T47D (cell line): Measurements from ENCODE around the gene IFI16.

Experiments
- DNase-seq, 2 experiments: peaks; one replicate each; pipeline versions ENCODE4 v3.0.0 to v3.0.0-alpha.2; 2011 to 2012; ENCODE audit warnings: low read depth in 1 of 2, low spot score in 1 of 2
- JUND ChIP-seq: IDR thresholded peaks from 2 replicates; pipeline ENCODE4 v1.6.1; 2012; ENCODE audit warnings: low read depth
- in situ Hi-C: cut with HindIII; loops from 2 replicates; pipeline ENCODE4 v1.10.0; 2016; ENCODE audit warnings: low sequenced_read_pairs, low pct_unique_long_range_greater_than_20kb

The IFI16 gene

GRCh38 chr1:159051436-159051835, 41.7 kb downstream of the IFI16 start:
- TF ChIP-seq JUND, result no peak
- no peak for DNase-seq
- in situ Hi-C loops, result no loop called here

GRCh38 chr1:159054427-159054826, 44.7 kb downstream of the IFI16 start:
- in situ Hi-C loops, result no loop called here
- DNase-seq, result no peak
- no peak for TF ChIP-seq JUND

- DNase-seq, result no peak
- in situ Hi-C loops, result no loop called here
- TF ChIP-seq JUND, result no peak
These were observed 45.5 kb downstream of the IFI16 start for GRCh38 chr1:159055181-159055641.

DNA sequence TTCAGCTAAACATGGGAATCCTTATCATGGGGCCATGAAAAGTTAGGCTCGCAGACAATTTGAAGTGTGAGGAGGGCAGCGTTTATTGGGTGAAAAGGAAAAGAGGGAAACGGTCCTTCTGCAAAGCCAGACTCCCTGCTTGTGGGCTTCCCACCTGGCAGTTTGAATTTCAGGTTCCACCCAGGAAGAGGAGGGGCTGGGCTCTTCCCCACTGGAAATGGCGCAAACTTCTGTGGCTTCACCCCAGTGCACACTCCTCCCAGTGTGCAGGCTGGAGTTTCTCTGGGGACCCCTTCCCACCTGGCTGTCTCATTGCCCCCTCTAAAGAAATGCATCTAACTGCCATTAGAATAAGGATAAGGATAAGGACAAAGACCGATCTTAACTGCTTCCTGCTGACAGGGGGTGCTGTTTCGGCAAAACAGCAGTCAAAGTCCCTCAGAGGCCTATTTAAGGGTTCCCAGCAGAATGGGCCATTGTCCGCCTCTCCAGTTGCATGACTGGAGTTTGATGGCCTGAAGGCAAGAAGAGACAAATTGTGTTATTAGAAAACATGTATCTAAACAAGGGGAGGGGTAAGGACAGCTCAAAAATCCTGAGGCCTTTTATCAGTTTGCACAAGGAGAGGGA, 46.5 kb downstream of the IFI16 start:
- DNase-seq, result no peak
- TF ChIP-seq JUND, result no peak
- in situ Hi-C loops, result no loop called here

GRCh38 chr1:159058751-159059150, 49.0 kb downstream of the IFI16 start:
- DNase-seq, result no peak
- in situ Hi-C loops, result no loop called here
- TF ChIP-seq JUND, result no peak

GRCh38 chr1:159065106-159065505, 55.4 kb downstream of the IFI16 start:
- DNase-seq, result no peak
- in situ Hi-C loops, result no loop called here
- TF ChIP-seq JUND, result no peak

DNA sequence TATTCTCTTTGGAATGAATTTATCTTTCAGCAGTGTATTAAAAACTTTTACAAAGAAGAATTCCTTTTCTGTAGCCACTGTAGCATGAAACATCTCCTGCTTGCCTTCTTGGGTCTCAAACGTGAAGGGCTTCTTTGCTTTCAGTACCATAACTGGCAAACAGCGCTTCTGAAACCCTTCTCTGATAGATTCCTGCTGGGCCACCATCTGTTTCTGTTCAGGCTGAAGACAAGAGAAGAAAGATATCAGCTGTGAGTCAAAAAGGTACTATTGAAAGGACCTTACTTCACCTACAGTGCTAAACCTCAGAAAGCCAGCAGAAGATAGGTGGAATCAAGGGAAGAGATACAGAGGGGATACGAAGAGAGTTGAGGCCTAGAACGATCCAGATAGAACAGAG, 56.4 kb downstream of the IFI16 start:
- TF ChIP-seq JUND, result no peak
- no peak for DNase-seq
- in situ Hi-C loops, result no loop called here

DNA sequence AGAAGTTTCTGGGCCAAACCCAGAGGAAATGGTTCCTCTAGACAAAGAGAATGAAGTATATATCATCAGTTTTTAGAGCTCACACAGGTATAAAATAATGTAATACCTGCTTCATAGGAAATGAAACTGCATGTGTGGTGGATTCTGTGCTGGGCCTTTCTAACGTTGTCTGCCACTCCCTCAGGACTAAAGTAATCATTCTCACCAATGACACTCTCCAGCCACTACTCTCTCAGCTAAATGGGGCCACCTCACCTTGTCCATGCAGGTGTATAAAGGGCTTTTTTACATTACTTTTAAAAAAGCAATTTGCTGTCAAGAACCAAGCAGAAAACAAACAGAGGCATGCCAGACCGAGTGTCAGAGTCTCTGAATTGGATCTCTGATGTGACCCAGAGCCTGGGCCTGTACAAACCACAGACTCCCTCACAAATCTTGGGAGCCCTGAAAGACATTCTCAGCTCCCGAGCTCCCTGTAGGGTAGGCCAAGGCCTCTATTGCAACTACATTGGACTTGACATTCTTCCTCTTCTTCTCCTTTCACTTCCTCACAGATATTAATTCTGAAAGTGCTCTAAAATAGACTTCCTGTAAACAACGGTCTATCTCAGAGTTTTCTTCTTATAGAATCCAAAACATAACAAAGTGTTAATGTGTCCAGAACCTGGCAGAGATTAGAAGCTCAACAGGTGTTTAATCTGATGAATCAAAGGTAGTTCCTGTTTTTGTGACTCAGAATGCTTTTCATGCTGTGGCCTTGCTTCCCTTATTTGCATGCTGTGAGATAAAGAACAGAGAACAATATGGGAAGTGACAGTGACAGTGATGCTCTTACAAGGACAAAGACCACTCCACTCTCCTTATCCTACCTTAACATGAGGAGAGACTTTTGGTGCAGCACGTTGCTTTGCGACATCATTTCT, 58.3 kb downstream of the IFI16 start:
- no peak for DNase-seq
- in situ Hi-C loops, result no loop called here
- TF ChIP-seq JUND, result no peak

DNA sequence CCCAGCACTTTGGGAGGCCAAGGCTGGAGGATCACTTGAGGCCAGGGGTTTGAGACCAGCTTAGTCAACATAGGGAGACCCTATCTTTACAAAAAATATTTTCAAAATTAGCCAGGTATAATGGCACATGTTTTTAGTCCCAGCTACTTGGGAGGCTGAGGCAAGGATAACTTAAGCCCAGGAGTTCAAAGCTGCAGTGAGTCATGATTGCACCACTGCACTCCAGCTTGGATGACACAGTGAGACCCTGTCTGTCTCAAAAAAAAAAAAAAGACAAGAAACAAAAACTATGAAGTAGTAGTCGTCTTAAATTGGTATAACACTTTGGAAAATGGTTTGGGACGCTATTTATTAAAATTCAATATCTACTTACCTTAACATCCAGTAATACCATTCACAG, 59.2 kb downstream of the IFI16 start:
- in situ Hi-C loops, result no loop called here
- no peak for TF ChIP-seq JUND
- no peak for DNase-seq

DNA sequence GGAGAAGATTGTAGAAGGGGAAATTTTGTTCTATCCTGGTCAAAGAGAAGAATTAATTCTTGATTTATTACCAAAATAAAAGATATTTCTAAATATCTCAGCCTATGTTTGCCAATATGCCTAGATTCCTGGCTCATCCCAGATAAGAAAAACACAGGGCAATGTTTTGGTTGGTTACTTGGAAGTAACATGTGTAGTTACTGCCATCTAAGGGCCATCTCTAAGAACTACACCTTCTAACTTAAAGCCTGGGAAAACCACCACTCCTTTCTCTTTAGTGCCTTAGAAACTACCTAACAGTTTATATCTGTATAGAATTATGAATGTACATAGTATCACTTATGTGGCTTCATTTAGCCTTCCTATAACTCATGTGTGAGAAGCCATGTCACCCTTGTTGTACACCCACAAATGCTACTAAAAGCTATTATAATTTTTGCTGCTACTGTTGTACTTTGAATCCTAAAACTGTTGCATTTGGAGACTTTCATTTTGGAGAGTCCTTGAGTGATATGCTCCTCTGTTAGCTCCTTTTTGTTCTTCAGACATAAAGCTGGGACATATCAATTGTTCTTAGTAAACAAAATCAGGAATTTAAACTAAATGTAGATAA, 62.4 kb downstream of the IFI16 start:
- peak; percentile 26 to 74 for DNase-seq
- in situ Hi-C loops, result no loop called here
- no peak for TF ChIP-seq JUND

- peak in 1 of 2 experiments; percentile 64 for DNase-seq
- in situ Hi-C loops, result no loop called here
- no peak for TF ChIP-seq JUND
These were observed 66.9 kb downstream of the IFI16 start, which contains the start of gene AIM2 for GRCh38 chr1:159076438-159077119. AIM2 (minus strand) TSS chr1:159076766; CDS start chr1:159073499, 3,267 bp downstream.
